ENCODE results near the gene ZNF804B.

Gene ZNF804B

GRCh38 chr7:89264126-89264525, 504.6 kb downstream of the ZNF804B start:
- no peak for DNase-seq (ENCODE audit: low spot score)
- no peak for TF ChIP-seq CTCF (IDR thresholded peaks at IDR 0.05)
- Histone ChIP-seq H3K4me3 (no peak overlapping the region), H3K27ac (no peak overlapping the region)

GRCh38 chr7:89265631-89266030, 506.1 kb downstream of the ZNF804B start:
- H3K4me3 ChIP-seq: no peak overlapping the region
- DNase-seq (ENCODE audit: low spot score): no peak
- TF ChIP-seq CTCF (IDR thresholded peaks at IDR 0.05): no peak
- no peak overlapping the region for H3K27ac ChIP-seq

- no peak for TF ChIP-seq CTCF (IDR thresholded peaks at IDR 0.05)
- no peak overlapping the region for H3K27ac ChIP-seq
- H3K4me3 ChIP-seq: no peak overlapping the region
- DNase-seq (ENCODE audit: low spot score): no peak
Measured at GRCh38 chr7:89283302-89283701, 523.8 kb downstream of the ZNF804B start.

GRCh38 chr7:89308535-89308934, 549.0 kb downstream of the ZNF804B start:
- no peak overlapping the region for H3K4me3 ChIP-seq
- TF ChIP-seq CTCF (IDR thresholded peaks at IDR 0.05): no peak
- no peak overlapping the region for H3K27ac ChIP-seq
- no peak for DNase-seq (ENCODE audit: low spot score)

- Histone ChIP-seq H3K27ac (no peak overlapping the region), H3K4me3 (no peak overlapping the region)
- TF ChIP-seq CTCF (IDR thresholded peaks at IDR 0.05): no peak
- no peak for DNase-seq (ENCODE audit: low spot score)
Measured at GRCh38 chr7:89311886-89312285, 552.4 kb downstream of the ZNF804B start.

GRCh38 chr7:89312551-89312950, 553.1 kb downstream of the ZNF804B start:
- no peak overlapping the region for H3K4me3 ChIP-seq
- no peak overlapping the region for H3K27ac ChIP-seq
- no peak for TF ChIP-seq CTCF (IDR thresholded peaks at IDR 0.05)
- no peak for DNase-seq (ENCODE audit: low spot score)

- no peak for TF ChIP-seq CTCF (IDR thresholded peaks at IDR 0.05)
- H3K27ac ChIP-seq: no peak overlapping the region
- no peak overlapping the region for H3K4me3 ChIP-seq
- DNase-seq (ENCODE audit: low spot score): no peak
Measured at GRCh38 chr7:89316584-89317251, 557.2 kb downstream of the ZNF804B start.

Data from coronary artery (tissue), 2 donors.